ENCODE data around the gene YY1. TPM values are rescaled to one million over a fixed set of nuclear protein-coding genes. Genes with fewer than 3 reads are reported as not detected.

Gene YY1
- total and polyA plus RNA-seq, 2 of the 4 experiments (the other 2 are of a cell fraction): 21.7 to 29.9 TPM

GRCh38 chr14:100294963-100295330 is 56.0 kb downstream of the YY1 start:
- no peak overlapping the region for H3K27ac ChIP-seq (ENCODE audit: insufficient read depth, low read length)
- CTCF ChIA-PET: no interaction called here
- H2AFZ ChIP-seq (replicated peaks; ENCODE audit: low read length, poor library complexity): no peak overlapping the region
- no peak overlapping the region for H2BK20ac ChIP-seq (ENCODE audit: low read depth, low read length)
- ATAC-seq (ENCODE audit: low read depth): no peak
- H3K9ac ChIP-seq (ENCODE audit: low read depth, low read length): no peak overlapping the region
- no CpG with 5 or more reads among the region's 2 CpGs for whole genome bisulfite sequencing, 2 experiments (ENCODE audit: extremely low coverage in 2 of 2, insufficient read length in 1 of 2)
- peaks cover 12% of the 10 kb centered on the region for H3K4me1 ChIP-seq (ENCODE audit: control insufficient read depth, insufficient read depth, low read length)
- POLR2A ChIA-PET (ENCODE audit: unreplicated experiment): interaction anchor here (0.6 kb wide), 1 partner anchor 600 kb away, joined by 3 read pairs; no protein-coding TSS in a partner anchor
- no peak overlapping the region for H2AK9ac ChIP-seq (replicated peaks; ENCODE audit: low read depth, low read length, poor library complexity)
- no peak overlapping the region for H4K5ac ChIP-seq (ENCODE audit: low read depth, low read length)
- TF ChIP-seq CHD1 (IDR thresholded peaks at IDR 0.05; ENCODE audit: low read depth, low read length) (no peak), SMC3 (IDR thresholded peaks at IDR 0.05; ENCODE audit: low read depth, low read length) (no peak), RCOR1 (IDR thresholded peaks at IDR 0.05; ENCODE audit: insufficient replicate concordance, low read length) (no peak), MAZ (IDR thresholded peaks at IDR 0.05; ENCODE audit: borderline replicate concordance, low read depth, low read length) (no peak), POLR2A (IDR thresholded peaks at IDR 0.05; ENCODE audit: low read depth, low read length) (no peak)
- H4K8ac ChIP-seq (ENCODE audit: low read depth in 2 of 2, low read length in 2 of 2): no peak overlapping the region
- intact Hi-C loops (cut with micrococcal nuclease): no loop called here
- H3K4ac ChIP-seq (ENCODE audit: low read depth, low read length): no peak overlapping the region
- H2BK120ac ChIP-seq (ENCODE audit: low read depth, low read length): no peak overlapping the region
- H3K14ac ChIP-seq (replicated peaks; ENCODE audit: low read depth, low read length): no peak overlapping the region
- no peak overlapping the region for H2BK15ac ChIP-seq (ENCODE audit: low read depth, low read length)
- peaks cover 51% of the 10 kb centered on the region for H3K36me3 ChIP-seq (ENCODE audit: control insufficient read depth, insufficient read depth, low read length)
- H3K9me1 ChIP-seq (ENCODE audit: insufficient read depth, low read length): peaks cover 3% of the 10 kb centered on the region; the same call in 1 of the 2 replicates
- H3K79me1 ChIP-seq (ENCODE audit: low read depth in 1 of 2, low read length in 2 of 2): peaks cover 14 to 80% of the 10 kb centered on the region in 2 experiments
- H4K91ac ChIP-seq (ENCODE audit: insufficient read depth, low read depth, low read length): no peak overlapping the region
- no peaks in the 10 kb centered on the region for H3K9me3 ChIP-seq (ENCODE audit: control insufficient read depth, insufficient read depth, low read length)
- no peak overlapping the region for H3K4me3 ChIP-seq (ENCODE audit: insufficient read depth, low read depth, low read length)
- no peak overlapping the region for H3K18ac ChIP-seq (ENCODE audit: low read depth, low read length)
- no peak overlapping the region for H3K56ac ChIP-seq (ENCODE audit: extremely low read depth, insufficient read depth, low read length)
- no peak for DNase-seq
- H2BK5ac ChIP-seq (ENCODE audit: low read depth, low read length, poor library complexity, severe bottlenecking): no peak overlapping the region
- H4K20me1 ChIP-seq (ENCODE audit: insufficient read depth, low read length): peaks cover 38% of the 10 kb centered on the region
- dilution Hi-C loops (cut with HindIII; ENCODE audit: low sequenced_read_pairs, unreplicated experiment): no loop called here
- no peak overlapping the region for H2AK5ac ChIP-seq (ENCODE audit: low read depth, low read length)
- no peaks in the 10 kb centered on the region for H3K27me3 ChIP-seq (ENCODE audit: control insufficient read depth, insufficient read depth, low read length)
- in situ Hi-C loops (cut with MboI; ENCODE audit: low sequenced_read_pairs): no loop called here
- no peak overlapping the region for H3K4me2 ChIP-seq (ENCODE audit: low read depth, low read length)
- no TSS peak for BruUV-seq (replicated peaks)
- H3K23ac ChIP-seq (ENCODE audit: low read depth, low read length): no peak overlapping the region
